GM20000 (cell line): ENCODE results near the gene PAQR6.

Experiments
- DNase-seq: peaks from one replicate; pipeline ENCODE4 v3.0.0; 2012; ENCODE audit warnings: low spot score
- CTCF ChIP-seq: IDR thresholded peaks from 2 replicates; pipeline ENCODE4 v1.5.1; 2012; ENCODE audit warnings: mild to moderate bottlenecking, control low read depth; ENCODE audit errors: extremely low read depth, missing control alignments

PAQR6 gene

GRCh38 chr1:156247460-156248322, at the start of gene PAQR6:
TSS of gene PAQR6 (minus strand) at chr1:156248056. CDS start at chr1:156246731, 1,325 bp downstream.
- DNase-seq: no peak

GRCh38 chr1:156295391-156295947, 47.6 kb upstream of the PAQR6 start, which contains the start of gene GLMP:
TSS of gene GLMP (minus strand) at chr1:156295679. CDS start at chr1:156295645, 34 bp downstream.
- TF ChIP-seq CTCF: no peak
- peak; percentile 81 for DNase-seq

More at GRCh38 chr1:156247460-156248322, at the start of gene PAQR6:
- no peak for TF ChIP-seq CTCF

- TF ChIP-seq CTCF: no peak
- no peak for DNase-seq
These were observed 46.0 kb upstream of the PAQR6 start for GRCh38 chr1:156293895-156294294.

GRCh38 chr1:156293098-156293434, 45.2 kb upstream of the PAQR6 start:
- no peak for DNase-seq
- TF ChIP-seq CTCF: no peak

- no peak for TF ChIP-seq CTCF
- DNase-seq: peak; percentile 73
These were observed 43.6 kb upstream of the PAQR6 start for GRCh38 chr1:156291226-156292061.

- DNase-seq: no peak
- TF ChIP-seq CTCF: no peak
These were observed 42.0 kb upstream of the PAQR6 start for GRCh38 chr1:156289857-156290256.
